Effector CD8-positive, alpha-beta T cell (primary cell): Measurements from ENCODE around the gene FRRS1.

Experiments used
- DNase-seq: peaks from one replicate; lab custom pipeline; 2025; lab: John Stamatoyannopoulos, UW

Gene FRRS1

GRCh38 chr1:99728494-99729235 is 37.8 kb downstream of the FRRS1 start:
- DNase-seq: no peak

- no peak for DNase-seq
Observed at GRCh38 chr1:99727575-99728185, 38.8 kb downstream of the FRRS1 start.

- no peak for DNase-seq
Observed at GRCh38 chr1:99726818-99727217, 39.6 kb downstream of the FRRS1 start.

- DNase-seq: no peak
Observed at GRCh38 chr1:99726407-99726806, 40.0 kb downstream of the FRRS1 start.

- DNase-seq: no peak
Observed at GRCh38 chr1:99725996-99726395, 40.4 kb downstream of the FRRS1 start.

- no peak for DNase-seq
Observed at GRCh38 chr1:99723251-99723650, 43.2 kb downstream of the FRRS1 start.

- no peak for DNase-seq
Observed at GRCh38 chr1:99717005-99717404, 49.4 kb downstream of the FRRS1 start.

- no peak for DNase-seq
Observed at GRCh38 chr1:99713006-99713405, 53.4 kb downstream of the FRRS1 start.

GRCh38 chr1:99710994-99711393 is 55.4 kb downstream of the FRRS1 start:
- no peak for DNase-seq

- no peak for DNase-seq
Observed at GRCh38 chr1:99707535-99708142, 58.8 kb downstream of the FRRS1 start.

- DNase-seq: no peak
Observed at GRCh38 chr1:99705385-99705784, 61.0 kb downstream of the FRRS1 start.

- no peak for DNase-seq
Observed at GRCh38 chr1:99704356-99704816, 62.0 kb downstream of the FRRS1 start.

GRCh38 chr1:99702221-99702620 is 64.2 kb downstream of the FRRS1 start:
- DNase-seq: no peak

- no peak for DNase-seq
Observed at GRCh38 chr1:99700020-99700419, 66.4 kb downstream of the FRRS1 start.

- DNase-seq: no peak
Observed at GRCh38 chr1:99697580-99697979, 68.9 kb downstream of the FRRS1 start.

GRCh38 chr1:99696616-99697015 is 69.8 kb downstream of the FRRS1 start:
- DNase-seq: no peak

- DNase-seq: no peak
Observed at GRCh38 chr1:99691175-99691574, 75.3 kb downstream of the FRRS1 start.

GRCh38 chr1:99685516-99686180 is 80.8 kb downstream of the FRRS1 start:
- DNase-seq: no peak

- no peak for DNase-seq
Observed at GRCh38 chr1:99682291-99682751, 84.1 kb downstream of the FRRS1 start.

GRCh38 chr1:99681583-99681982 is 84.9 kb downstream of the FRRS1 start:
- no peak for DNase-seq

- DNase-seq: no peak
Observed at GRCh38 chr1:99680270-99680669, 86.2 kb downstream of the FRRS1 start.

GRCh38 chr1:99677416-99677815 is 89.0 kb downstream of the FRRS1 start:
- no peak for DNase-seq

- no peak for DNase-seq
Observed at GRCh38 chr1:99676876-99677275, 89.6 kb downstream of the FRRS1 start.
